Activated CD4-positive, alpha-beta T cell treated with anti-CD3 and anti-CD28 coated beads for 36 hours (primary cell): ENCODE measurements around the gene ACER1. TPM values are rescaled to one million over a fixed set of nuclear protein-coding genes. Genes with fewer than 3 reads are reported as not detected.
"Not testable (repeated sequence)": the region's sequence is repeated elsewhere in the genome, so short reads cannot be mapped to it uniquely, and the experiment has no call there.

Experiments
- ATAC-seq: fragments of 200-7000 bp; cut with Tn5 transposase; one replicate; pipeline ENCODE4 v1.10.0; 2021; ENCODE audit warnings: mild to moderate bottlenecking, moderate library complexity
- CTCF ChIA-PET: fragments of 350-600 bp; sonication (Branson Sonifier 250); formaldehyde crosslinking; loops from one replicate; lab custom pipeline; 2021; ENCODE audit warnings: antibody characterized with exemption; lab: Charles Lee
- POLR2A ChIA-PET: fragments of 350-600 bp; sonication (Branson Sonifier 250); formaldehyde crosslinking; loops from one replicate; lab custom pipeline; 2021; ENCODE audit warnings: antibody characterized with exemption, inconsistent platforms; lab: Charles Lee
- DNase-seq: peaks from one replicate; pipeline ENCODE4 v3.0.0-alpha.2; 2020
- H3K27ac Mint-ChIP-seq: one replicate; pipeline ENCODE4 v1.8.0; 2021; ENCODE audit warnings: mixed read lengths
- H3K27me3 Mint-ChIP-seq: one replicate; pipeline ENCODE4 v1.8.0; 2021; ENCODE audit warnings: mixed read lengths
- H3K36me3 Mint-ChIP-seq: one replicate; pipeline ENCODE4 v1.8.0; 2021; ENCODE audit warnings: low read depth, mixed read lengths
- H3K4me1 Mint-ChIP-seq: one replicate; pipeline ENCODE4 v1.8.0; 2021; ENCODE audit warnings: mixed read lengths
- H3K4me3 Mint-ChIP-seq: one replicate; pipeline ENCODE4 v1.8.0; 2021; ENCODE audit warnings: mild to moderate bottlenecking, moderate library complexity, mixed read lengths
- H3K9me3 Mint-ChIP-seq: one replicate; pipeline ENCODE4 v1.8.0; 2021; ENCODE audit warnings: low read depth, mixed read lengths
- intact Hi-C, 2 experiments: fragments of 100-400 bp; cut with DNase I in 1 of 2; cut with micrococcal nuclease in 1 of 2; formaldehyde crosslinking; loops; one replicate each; pipeline versions ENCODE4 v1.14.2 to v1.15.1; 2022 to 2024; cut with DNase I, micrococcal nuclease
- total RNA-seq, 2 experiments: library from RNA; stranded (reverse); gene quantifications; one replicate each; pipeline ENCODE4 v1.2.3, GENCODE V29; 2021

The ACER1 gene
- total RNA-seq, 2 experiments from 2014 or later = not detected

DNA sequence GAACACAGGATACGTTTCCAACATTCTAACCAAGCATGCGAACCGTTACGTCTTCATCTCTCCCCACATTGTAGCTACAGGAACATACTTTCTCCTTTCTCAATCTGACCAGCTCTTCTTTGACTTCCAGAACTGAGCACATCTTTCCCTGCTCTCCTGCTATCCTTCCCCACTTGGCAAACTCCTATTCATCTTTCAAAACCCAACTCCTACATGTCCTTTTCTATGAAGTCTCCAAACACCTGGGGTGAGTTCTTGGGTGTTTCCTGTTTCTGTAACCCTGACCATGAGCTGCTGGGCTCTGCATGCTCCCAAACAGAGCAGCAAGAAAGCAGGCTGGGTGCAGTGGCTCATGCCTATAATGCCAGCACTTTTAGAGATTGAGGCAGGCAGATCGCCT is 6.6 kb downstream of the ACER1 start:
- H3K27me3 Mint-ChIP-seq = no peaks in the 10 kb centered on the region
- ChIA-PET POLR2A (no interaction called here), CTCF (no interaction called here)
- no peak overlapping the region for H3K4me3 Mint-ChIP-seq
- no peak for ATAC-seq
- H3K9me3 Mint-ChIP-seq = no peaks in the 10 kb centered on the region
- intact Hi-C loops = loop anchor here in 1 of 2 experiments (10.0 kb wide), 1 partner anchor 62 kb away; no protein-coding TSS in a partner anchor
- DNase-seq = no peak
- H3K36me3 Mint-ChIP-seq = peaks cover 2% of the 10 kb centered on the region
- peaks cover 2% of the 10 kb centered on the region for H3K4me1 Mint-ChIP-seq
- no peak overlapping the region for H3K27ac Mint-ChIP-seq

DNA sequence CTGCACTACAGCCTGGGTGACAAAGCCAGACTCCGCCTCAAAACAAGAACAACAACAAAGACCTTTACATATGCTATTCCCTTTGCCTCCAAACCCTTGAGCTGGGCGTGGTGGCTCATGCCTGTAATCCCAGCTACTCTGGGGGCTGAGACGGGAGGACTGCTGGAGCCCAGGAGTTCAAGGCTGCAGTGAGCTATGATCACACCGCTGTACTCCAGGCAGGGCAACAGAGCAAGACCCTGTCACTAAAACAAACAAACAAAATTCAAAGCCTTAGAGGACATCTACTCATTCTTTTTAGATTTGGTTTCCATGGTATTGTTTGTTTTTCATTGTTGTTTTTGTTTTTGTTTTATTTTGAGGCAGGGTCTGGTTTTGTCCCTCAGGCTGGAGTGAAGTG is 7.8 kb downstream of the ACER1 start:
- POLR2A ChIA-PET = no interaction called here
- intact Hi-C loops = loop anchor here in 1 of 2 experiments (10.0 kb wide), 1 partner anchor 61 kb away; no protein-coding TSS in a partner anchor
- CTCF ChIA-PET = interaction anchor here (0.6 kb wide), 1 partner anchor 13 kb away, joined by 3 read pairs; no protein-coding TSS in a partner anchor

DNA sequence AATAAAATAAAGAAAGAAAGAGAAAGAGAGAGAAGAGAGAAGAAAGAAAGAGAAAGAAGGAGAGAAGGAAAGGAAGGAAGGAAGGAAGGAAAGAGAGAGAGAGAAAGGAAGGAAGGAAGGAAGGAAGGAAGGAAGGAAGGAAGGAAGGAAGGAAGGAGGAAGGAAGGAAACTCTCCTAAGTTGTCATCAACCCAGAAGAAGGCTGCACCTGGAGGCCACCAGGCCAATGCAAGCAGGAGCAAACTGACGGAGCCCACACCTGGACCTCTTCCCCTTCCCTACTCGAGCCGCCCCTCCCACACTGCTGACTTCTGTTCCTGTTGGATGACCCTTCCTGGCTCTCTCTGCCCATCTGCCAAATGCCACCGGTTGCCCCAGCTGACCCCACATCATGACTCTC is 8.7 kb downstream of the ACER1 start:
- ChIA-PET POLR2A (no interaction called here), CTCF (no interaction called here)
- peaks cover 2% of the 10 kb centered on the region for H3K4me1 Mint-ChIP-seq

More for the DNA sequence above, 7.8 kb downstream of the ACER1 start:
- no peak for DNase-seq
- no peak overlapping the region for H3K27ac Mint-ChIP-seq
- no peak for ATAC-seq
- H3K9me3 Mint-ChIP-seq = no peaks in the 10 kb centered on the region
- H3K27me3 Mint-ChIP-seq = no peaks in the 10 kb centered on the region
- peaks cover 2% of the 10 kb centered on the region for H3K4me1 Mint-ChIP-seq
- H3K4me3 Mint-ChIP-seq = no peak overlapping the region
- peaks cover 2% of the 10 kb centered on the region for H3K36me3 Mint-ChIP-seq

DNA sequence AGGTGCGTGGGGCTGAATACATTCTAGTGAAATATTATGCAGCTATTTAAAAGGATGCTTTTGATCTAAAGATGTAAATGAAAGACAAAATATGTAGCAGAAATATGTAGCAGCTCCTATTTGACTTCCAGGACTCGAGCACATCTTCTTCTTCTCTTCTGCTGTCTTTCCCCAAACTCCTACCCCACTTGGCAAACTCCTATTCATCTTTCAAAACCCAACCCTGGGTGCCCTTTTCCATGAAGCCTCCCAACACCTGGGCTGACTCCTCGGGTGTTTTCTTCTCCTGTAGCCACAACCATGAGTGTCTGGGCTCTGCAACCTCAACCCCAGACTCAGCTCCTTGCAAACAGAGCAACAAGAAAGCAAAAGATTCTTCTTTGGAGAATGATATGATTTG is 11.1 kb downstream of the ACER1 start:
- no peaks in the 10 kb centered on the region for H3K27me3 Mint-ChIP-seq
- H3K9me3 Mint-ChIP-seq = no peaks in the 10 kb centered on the region
- intact Hi-C loops = loop anchor here in 1 of 2 experiments (10.0 kb wide), 1 partner anchor 57 kb away; no protein-coding TSS in a partner anchor
- H3K36me3 Mint-ChIP-seq = peaks cover 2% of the 10 kb centered on the region
- ChIA-PET POLR2A (no interaction called here), CTCF (no interaction called here)
- no peak for DNase-seq
- H3K4me1 Mint-ChIP-seq = peaks cover 2% of the 10 kb centered on the region
- no peak overlapping the region for H3K4me3 Mint-ChIP-seq
- no peak for ATAC-seq
- H3K27ac Mint-ChIP-seq = no peak overlapping the region

More for the DNA sequence above, 8.7 kb downstream of the ACER1 start:
- no peak overlapping the region for H3K4me3 Mint-ChIP-seq
- DNase-seq (no peak), ATAC-seq (no peak)
- H3K27me3 Mint-ChIP-seq = no peaks in the 10 kb centered on the region
- peaks cover 2% of the 10 kb centered on the region for H3K36me3 Mint-ChIP-seq
- intact Hi-C loops = loop anchor here in 1 of 2 experiments (10.0 kb wide), 1 partner anchor 60 kb away; no protein-coding TSS in a partner anchor
- H3K9me3 Mint-ChIP-seq = no peaks in the 10 kb centered on the region
- H3K27ac Mint-ChIP-seq = no peak overlapping the region

DNA sequence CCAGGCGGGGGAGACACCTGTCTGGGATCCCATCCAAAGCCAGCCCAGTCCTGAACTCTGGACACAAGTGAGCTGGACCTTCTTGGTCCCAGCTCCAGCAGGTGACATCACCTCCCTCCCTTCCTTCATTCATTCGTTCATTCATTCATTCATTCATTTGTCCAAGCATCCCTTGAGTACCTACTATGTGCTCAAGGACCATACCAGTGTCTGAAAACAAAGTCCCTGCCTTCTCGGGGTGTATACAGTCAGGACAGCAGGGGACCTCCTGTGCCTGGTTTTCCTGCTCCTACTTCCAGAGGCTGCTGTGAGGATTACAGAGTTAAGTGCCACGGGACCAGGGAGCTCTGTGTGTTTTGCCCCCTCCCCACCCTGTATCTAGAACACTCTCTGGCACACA is 14.0 kb downstream of the ACER1 start:
- POLR2A ChIA-PET = no interaction called here
- H3K36me3 Mint-ChIP-seq = peaks cover 2% of the 10 kb centered on the region
- H3K4me3 Mint-ChIP-seq = no peak overlapping the region
- CTCF ChIA-PET = interaction anchor here (0.6 to 0.9 kb wide), 2 partner anchors 21 to 83 kb away, joined by 3 to 4 read pairs; no protein-coding TSS in a partner anchor
- no peaks in the 10 kb centered on the region for H3K27me3 Mint-ChIP-seq
- intact Hi-C loops = no loop called here
- ATAC-seq (no peak), DNase-seq (no peak)
- H3K27ac Mint-ChIP-seq = no peak overlapping the region
- no peaks in the 10 kb centered on the region for H3K4me1 Mint-ChIP-seq
- no peaks in the 10 kb centered on the region for H3K9me3 Mint-ChIP-seq

DNA sequence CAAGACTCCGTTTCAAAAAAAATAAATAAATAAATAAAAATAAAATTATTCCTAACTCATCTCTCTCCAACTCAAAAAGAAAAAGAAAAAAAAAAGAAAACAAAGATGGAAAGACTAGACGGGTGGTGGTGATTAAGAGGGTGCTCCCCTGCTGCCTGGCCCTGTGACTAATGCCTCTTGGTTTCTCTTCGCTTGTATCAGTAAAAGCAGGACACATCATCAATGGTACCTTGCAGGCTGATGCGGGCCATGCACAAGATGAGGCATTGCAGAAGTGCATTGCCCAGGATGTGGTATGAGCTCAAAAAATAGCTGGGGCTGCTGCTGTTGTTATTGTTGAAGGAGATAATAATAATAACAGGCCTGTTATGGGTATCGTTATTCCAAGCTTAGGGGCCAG is 14.6 kb downstream of the ACER1 start:
- H3K4me1 Mint-ChIP-seq = no peaks in the 10 kb centered on the region
- H3K36me3 Mint-ChIP-seq = peaks cover 2% of the 10 kb centered on the region
- no peak overlapping the region for H3K27ac Mint-ChIP-seq
- H3K27me3 Mint-ChIP-seq = no peaks in the 10 kb centered on the region
- intact Hi-C loops = no loop called here
- no peaks in the 10 kb centered on the region for H3K9me3 Mint-ChIP-seq
- ChIA-PET POLR2A (no interaction called here), CTCF (interaction anchor here (0.6 to 0.9 kb wide), 2 partner anchors 21 to 82 kb away, joined by 3 to 4 read pairs; no protein-coding TSS in a partner anchor)
- no peak overlapping the region for H3K4me3 Mint-ChIP-seq
- peak; percentile 82 for ATAC-seq
- peak; percentile 59 for DNase-seq

DNA sequence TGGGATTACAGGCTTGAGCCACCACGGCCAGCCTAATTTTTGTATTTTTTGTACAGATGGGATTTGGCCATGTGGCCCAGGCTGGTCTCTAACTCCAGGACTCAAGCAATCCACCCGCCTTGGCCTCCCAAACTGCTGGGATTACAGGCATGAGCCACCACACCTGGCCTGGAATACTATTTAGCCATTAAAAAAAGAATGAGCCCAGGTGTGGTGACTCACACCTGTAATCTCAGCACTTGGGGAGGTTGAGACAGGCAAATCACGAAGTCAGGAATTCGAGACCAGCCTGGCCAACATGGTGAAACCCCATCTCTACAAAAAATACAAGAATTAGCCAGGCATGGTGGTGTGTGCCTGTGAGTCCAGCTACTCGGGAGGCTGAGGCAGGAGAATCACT is 17.8 kb downstream of the ACER1 start:
- CTCF ChIA-PET, DNase-seq, H3K27ac Mint-ChIP-seq, H3K36me3 Mint-ChIP-seq, ATAC-seq, H3K4me1 Mint-ChIP-seq, POLR2A ChIA-PET, intact Hi-C loops, H3K27me3 Mint-ChIP-seq, H3K9me3 Mint-ChIP-seq, H3K4me3 Mint-ChIP-seq: not testable (repeated sequence)

DNA sequence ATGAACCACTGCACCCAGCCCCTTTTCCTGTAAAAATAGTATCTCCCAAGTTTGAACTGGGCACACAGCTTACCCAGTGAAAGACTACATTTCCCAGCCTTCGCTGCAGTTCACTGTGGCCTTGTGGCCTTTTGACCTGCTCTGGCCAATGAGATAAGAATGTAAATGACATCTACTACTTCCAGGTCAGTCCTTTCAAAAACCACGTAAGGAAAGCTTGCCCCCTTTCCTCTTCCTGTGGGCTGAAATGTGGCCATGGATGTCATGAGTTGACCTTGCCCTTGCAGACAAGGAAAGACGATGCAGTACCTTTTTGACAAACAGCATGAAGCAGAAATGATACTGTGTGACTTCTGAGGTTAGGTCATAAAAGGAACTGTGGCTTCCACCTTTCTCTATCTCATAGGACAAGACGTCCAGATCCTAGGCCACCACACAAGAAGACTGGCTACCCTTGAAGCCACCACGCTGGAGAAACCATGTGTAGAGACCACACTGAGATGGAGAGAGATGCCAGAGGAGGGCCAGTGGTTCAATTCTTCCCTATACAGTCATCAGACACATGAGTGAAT is 19.9 kb downstream of the ACER1 start:
- intact Hi-C loops = no loop called here
- CTCF ChIA-PET = interaction anchor here (1.1 kb wide), 1 partner anchor 42 kb away, joined by 3 read pairs; no protein-coding TSS in a partner anchor

DNA sequence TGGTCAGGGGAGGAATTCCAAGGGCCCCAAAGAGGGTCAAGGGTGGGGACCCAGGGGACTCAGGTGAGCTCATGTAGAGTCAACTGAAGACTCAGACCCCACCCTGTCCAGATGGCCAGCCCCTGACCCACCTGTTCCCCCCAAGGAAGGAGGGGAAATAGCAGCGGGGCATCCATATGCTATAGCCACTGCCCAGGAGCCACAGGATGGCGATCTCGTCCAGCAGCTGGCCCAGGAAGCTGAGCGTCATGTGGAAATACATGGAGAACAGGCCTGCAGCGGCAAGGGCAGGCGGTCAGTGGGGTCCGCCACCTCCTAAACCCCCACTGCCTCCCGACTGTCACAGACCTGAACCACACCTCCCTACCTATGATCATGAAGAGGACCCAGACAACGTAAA is 21.4 kb downstream of the ACER1 start:
- H3K36me3 Mint-ChIP-seq = no peaks in the 10 kb centered on the region
- H3K4me3 Mint-ChIP-seq = no peak overlapping the region
- POLR2A ChIA-PET = no interaction called here
- CTCF ChIA-PET = interaction anchor here (0.9 kb wide), 1 partner anchor 25 kb away, joined by 3 read pairs; no protein-coding TSS in a partner anchor
- H3K27me3 Mint-ChIP-seq = no peaks in the 10 kb centered on the region
- DNase-seq = no peak
- ATAC-seq = no peak
- H3K9me3 Mint-ChIP-seq = peaks cover 5% of the 10 kb centered on the region
- no peak overlapping the region for H3K27ac Mint-ChIP-seq
- H3K4me1 Mint-ChIP-seq = no peaks in the 10 kb centered on the region
- intact Hi-C loops = no loop called here

More for the DNA sequence above, 19.9 kb downstream of the ACER1 start:
- Mint-ChIP-seq H3K4me1 (no peaks in the 10 kb centered on the region), H3K27ac (no peak overlapping the region), H3K36me3 (no peaks in the 10 kb centered on the region), H3K27me3 (no peaks in the 10 kb centered on the region), H3K9me3 (peaks cover 5% of the 10 kb centered on the region), H3K4me3 (no peak overlapping the region)
- ATAC-seq (no peak), DNase-seq (no peak)
- POLR2A ChIA-PET = no interaction called here

DNA sequence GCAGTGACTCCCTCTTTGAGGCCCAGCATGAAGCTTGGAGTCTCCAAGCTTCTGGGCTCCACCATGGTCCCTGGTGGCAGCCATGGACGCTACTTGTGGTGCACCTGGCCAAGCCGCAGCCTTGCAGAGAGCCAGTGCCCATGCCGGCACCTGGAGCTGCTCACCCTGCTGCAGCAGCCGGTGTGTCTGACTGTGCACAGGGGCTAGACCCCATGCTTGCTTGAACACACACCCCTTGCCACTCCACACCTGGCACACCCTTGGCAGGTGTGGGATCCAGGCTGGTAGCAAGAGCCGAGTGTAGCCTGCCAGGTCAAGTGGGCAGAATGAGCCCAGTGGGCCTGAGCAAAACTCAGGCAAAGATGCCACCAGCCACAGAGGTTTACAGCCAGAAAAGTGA is 35.0 kb downstream of the ACER1 start:
- H3K27ac Mint-ChIP-seq = no peak overlapping the region
- POLR2A ChIA-PET = no interaction called here
- H3K4me3 Mint-ChIP-seq = no peak overlapping the region
- ATAC-seq (no peak), DNase-seq (no peak)
- intact Hi-C loops = loop anchor here in 1 of 2 experiments (2.0 to 5.0 kb wide), 2 partner anchors 131 to 250 kb away; no protein-coding TSS in a partner anchor
- H3K4me1 Mint-ChIP-seq = peaks cover 2% of the 10 kb centered on the region
- CTCF ChIA-PET = interaction anchor here (0.5 to 1.3 kb wide), 4 partner anchors 21 to 65 kb away, joined by 3 to 4 read pairs (median 3); no protein-coding TSS in a partner anchor
- H3K9me3 Mint-ChIP-seq = peaks cover 5% of the 10 kb centered on the region
- H3K36me3 Mint-ChIP-seq = peaks cover 3% of the 10 kb centered on the region
- H3K27me3 Mint-ChIP-seq = no peaks in the 10 kb centered on the region

DNA sequence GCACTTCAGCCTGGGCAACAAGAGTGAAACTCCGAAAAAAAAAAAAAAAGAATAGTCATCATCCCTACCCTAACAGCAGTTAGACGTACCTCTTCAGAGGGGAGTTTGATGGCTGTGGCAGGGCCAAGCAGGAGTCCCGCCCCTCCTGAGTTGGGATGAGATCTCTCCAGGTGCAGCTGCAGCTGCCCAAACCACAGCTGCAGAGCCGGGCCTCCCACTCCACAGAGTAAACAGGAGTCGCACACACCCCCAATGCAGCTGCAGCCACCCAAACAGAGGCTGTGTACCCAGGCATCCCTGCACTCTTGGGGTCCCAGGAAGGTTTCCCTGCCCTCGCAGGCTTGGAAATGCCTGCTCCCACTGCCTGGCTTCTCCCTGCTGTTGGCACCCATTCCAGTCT is 36.2 kb downstream of the ACER1 start:
- Mint-ChIP-seq H3K4me3 (no peak overlapping the region), H3K27me3 (no peaks in the 10 kb centered on the region), H3K36me3 (peaks cover 8% of the 10 kb centered on the region), H3K4me1 (peaks cover 2% of the 10 kb centered on the region), H3K27ac (no peak overlapping the region), H3K9me3 (peaks cover 11% of the 10 kb centered on the region)
- intact Hi-C loops = loop anchor here in 1 of 2 experiments (5.0 kb wide), 1 partner anchor 130 kb away; no protein-coding TSS in a partner anchor
- ATAC-seq (no peak), DNase-seq (no peak)
- POLR2A ChIA-PET = interaction anchor here (0.5 to 0.6 kb wide), 2 partner anchors 10 to 168 kb away, joined by 4 to 5 read pairs; no protein-coding TSS in a partner anchor
- CTCF ChIA-PET = interaction anchor here (1.3 kb wide), 1 partner anchor 23 kb away, joined by 3 read pairs; no protein-coding TSS in a partner anchor

DNA sequence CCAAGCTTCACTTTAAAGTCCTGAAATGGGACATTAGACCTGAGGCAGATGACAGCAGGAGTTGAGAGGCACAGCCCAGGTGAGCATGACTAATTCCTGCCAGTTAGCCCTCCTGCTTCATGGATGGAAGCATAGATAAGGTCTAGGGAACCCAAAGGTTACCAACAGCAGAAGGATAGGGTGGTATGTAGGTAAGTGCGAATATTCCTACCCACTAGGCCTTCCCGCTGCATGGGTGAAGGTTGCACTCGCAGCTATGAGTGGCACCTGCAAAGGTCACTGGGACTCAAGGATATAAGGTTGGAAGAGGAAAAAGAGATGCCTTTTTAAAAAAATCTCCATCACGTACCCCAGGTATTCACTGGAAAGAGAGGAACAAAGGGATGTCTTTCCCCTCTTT is 41.4 kb downstream of the ACER1 start:
- DNase-seq = peak; percentile 30
- no peaks in the 10 kb centered on the region for H3K27me3 Mint-ChIP-seq
- H3K9me3 Mint-ChIP-seq = peaks cover 39% of the 10 kb centered on the region
- CTCF ChIA-PET = no interaction called here
- no peak overlapping the region for H3K4me3 Mint-ChIP-seq
- H3K4me1 Mint-ChIP-seq = no peaks in the 10 kb centered on the region
- peaks cover 19% of the 10 kb centered on the region for H3K36me3 Mint-ChIP-seq
- intact Hi-C loops = no loop called here
- ATAC-seq = no peak
- POLR2A ChIA-PET = no interaction called here
- no peak overlapping the region for H3K27ac Mint-ChIP-seq
